Stimulated activated CD8-positive, alpha-beta memory T cell treated with anti-CD3 and anti-CD28 coated beads, Interleukin-12 subunit alpha, Interleukin-12 subunit beta, amount 100 ng/mL, for 4 hours (primary cell): ENCODE measurements around the gene GAA.

Experiments used
- DNase-seq: peaks from one replicate; pipeline ENCODE4 v3.0.0-alpha.2; 2020; ENCODE audit warnings: low read depth

Gene GAA

GRCh38 chr17:80101011-80101945 lies at the start of gene GAA:
GAA (plus strand) TSS chr17:80101581; CDS start chr17:80104587, 3,006 bp downstream.
- peak; percentile 86 for DNase-seq

GRCh38 chr17:80051681-80052080 lies 49.7 kb upstream of the GAA start:
- no peak for DNase-seq

- DNase-seq: no peak
These were observed 48.3 kb upstream of the GAA start for GRCh38 chr17:80053102-80053501.

DNA sequence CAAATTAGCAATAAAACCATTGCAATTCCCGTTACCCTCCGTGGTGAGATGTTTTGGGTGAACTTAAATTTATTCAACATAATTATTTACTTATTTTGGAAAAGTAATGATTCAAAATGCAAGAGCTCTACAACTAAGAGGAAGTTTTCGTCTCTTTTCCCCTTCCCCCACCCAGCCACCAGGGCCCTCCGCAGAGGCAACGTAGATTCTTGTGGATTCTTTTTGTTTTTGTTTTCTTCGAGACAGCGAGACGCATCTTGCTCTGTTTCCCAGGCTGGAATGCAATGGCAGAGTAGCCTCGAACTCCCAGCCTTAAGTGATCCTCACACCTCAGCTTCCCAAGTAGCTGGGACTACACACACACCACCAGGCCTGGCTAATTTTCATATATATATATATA lies 45.8 kb upstream of the GAA start:
- DNase-seq: no peak

- no peak for DNase-seq
These were observed 42.9 kb upstream of the GAA start for GRCh38 chr17:80058311-80058955.

DNA sequence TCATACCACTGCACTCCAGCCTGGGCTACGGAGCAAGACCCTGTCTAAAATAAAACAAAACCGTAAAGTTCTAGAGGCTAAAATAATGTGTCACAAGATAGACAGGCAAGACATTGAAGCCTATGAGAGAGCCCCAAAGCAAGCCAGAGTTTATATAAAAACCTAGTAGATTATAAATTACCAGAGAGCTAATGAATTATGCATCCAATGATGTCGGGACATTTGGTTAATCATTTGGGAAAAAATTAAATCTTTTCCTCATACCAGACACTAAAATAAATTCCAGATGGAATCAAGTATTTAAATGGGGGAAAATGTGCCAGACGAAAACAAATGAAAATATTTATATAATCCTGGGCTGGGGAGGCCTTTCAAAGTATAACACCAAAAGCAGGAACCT lies 40.7 kb upstream of the GAA start:
- no peak for DNase-seq

DNA sequence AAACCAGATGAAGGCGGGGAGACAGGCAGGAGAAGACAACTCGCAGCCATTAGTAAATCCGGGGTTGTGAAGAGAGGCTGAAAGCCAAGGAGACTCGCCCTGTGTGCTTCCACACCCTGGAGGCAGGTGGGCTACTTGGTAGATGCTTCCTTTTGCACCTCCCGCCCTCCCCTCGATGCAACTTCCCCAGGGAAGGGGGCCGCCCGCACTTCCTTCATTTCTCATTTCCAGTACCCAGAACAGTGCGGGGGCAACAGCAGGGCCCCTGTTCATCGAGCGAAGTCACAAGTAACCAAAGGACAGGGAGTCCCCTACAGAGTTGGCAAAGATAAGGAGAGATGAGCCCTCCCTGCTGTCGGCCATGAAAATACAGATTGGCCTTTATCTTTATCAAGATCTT lies 40.0 kb upstream of the GAA start:
- DNase-seq: no peak

GRCh38 chr17:80063830-80064585 lies 37.4 kb upstream of the GAA start:
- DNase-seq: no peak

DNA sequence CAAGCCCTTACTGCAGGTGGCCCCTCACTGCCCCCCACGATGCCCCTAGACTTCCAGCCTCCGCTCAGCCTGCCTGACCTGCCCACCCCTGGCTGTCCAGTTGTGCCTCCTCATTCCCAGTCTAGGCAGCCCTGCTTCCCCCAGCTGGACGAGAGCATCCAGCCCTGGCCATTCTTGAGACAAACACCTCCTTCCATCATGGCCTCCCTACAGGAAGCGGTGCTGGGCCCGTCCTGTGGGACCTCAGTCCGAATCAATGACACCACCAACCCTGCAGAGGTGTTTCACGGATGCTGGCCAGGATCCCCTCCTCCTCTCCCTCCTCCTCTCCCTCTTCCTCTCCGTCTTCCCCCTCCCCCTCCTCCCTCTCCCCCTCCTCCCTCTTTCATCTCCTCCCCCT lies 36.7 kb upstream of the GAA start:
- no peak for DNase-seq

GRCh38 chr17:80065478-80066170 lies 35.8 kb upstream of the GAA start:
- no peak for DNase-seq

- no peak for DNase-seq
These were observed 33.9 kb upstream of the GAA start for GRCh38 chr17:80067393-80067986.

DNA sequence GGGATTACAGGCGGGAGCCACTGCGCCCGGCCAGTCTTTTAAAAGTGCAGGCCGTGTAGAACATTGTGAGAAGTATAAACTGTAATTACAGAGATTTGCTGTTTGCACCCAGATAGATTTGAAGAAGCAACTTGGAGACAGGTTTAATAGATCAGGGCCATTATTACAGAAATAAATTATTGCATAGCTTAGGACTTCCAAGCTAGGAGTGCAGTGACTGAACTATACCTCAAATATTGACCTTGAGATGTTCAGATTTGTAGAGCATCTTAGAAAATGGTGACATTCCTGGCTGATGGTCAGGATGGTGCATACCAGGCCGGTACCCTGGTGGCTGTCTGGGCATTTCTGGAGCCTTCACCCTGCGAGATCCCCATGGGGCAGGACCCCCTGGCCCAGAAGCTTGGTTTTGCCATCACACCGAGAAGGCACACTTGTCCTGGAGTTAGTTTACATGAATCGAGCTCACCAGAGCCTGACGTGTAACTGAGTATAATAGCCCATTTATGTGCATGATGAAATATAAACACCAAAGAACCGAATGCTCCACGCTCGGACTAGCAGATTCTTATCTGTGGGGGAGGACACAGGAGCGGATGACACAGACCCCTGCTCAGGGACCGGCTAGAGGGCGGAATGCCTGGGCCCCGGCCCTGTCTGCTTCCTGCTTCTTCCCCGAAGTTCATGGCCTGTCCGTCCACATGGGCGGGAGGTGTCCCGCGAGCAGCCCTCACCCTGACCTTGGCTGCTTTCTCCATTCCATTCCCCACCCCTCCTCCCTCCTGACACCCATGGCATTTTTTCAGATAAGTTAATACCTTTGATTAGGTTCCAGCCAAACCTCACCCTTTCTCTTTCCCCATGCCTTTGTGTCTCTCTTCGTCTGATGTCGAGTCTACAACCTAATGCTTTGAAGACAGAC lies 32.8 kb upstream of the GAA start:
- no peak for DNase-seq

GRCh38 chr17:80070375-80071115 lies 30.8 kb upstream of the GAA start:
- no peak for DNase-seq

GRCh38 chr17:80071116-80071841 lies 30.1 kb upstream of the GAA start:
- no peak for DNase-seq

DNA sequence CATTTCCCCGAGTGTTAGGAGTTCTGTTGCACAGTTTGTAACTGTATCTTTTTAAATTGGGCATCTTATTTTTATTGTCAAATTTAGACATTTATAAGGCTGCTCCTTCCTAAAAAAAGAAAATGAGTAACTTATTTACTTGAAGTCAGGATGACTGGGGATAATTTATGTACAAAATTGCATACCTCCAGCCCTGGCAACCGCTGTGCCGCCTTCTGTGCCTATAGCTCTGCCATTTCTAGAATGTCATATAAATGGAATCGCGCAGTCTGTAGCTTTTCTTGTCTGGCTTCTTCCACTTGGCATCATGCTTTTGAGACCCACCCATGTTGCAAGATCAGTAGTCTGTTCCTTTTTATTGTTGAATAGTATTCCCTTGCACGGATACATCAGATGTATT lies 29.0 kb upstream of the GAA start:
- DNase-seq: no peak

GRCh38 chr17:80080081-80080480 lies 21.3 kb upstream of the GAA start:
- no peak for DNase-seq

DNA sequence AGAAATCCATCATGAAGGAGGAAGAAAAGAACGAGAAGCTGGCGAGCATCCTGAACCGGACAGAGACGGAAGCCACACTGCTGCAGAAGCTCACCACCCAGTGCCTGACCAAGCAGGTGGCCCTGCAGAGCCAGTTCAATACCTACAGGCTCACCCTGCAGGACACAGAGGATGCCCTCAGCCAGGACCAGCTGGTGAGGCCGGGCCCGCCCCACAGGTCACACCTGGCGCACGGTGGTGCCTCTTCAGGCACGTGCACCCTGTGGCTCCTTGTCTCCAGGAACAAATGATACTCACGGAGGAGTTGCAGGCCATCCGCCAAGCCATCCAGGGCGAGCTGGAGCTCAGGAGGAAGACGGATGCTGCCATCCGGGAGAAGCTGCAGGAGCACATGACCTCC lies 19.8 kb upstream of the GAA start:
- DNase-seq: no peak

DNA sequence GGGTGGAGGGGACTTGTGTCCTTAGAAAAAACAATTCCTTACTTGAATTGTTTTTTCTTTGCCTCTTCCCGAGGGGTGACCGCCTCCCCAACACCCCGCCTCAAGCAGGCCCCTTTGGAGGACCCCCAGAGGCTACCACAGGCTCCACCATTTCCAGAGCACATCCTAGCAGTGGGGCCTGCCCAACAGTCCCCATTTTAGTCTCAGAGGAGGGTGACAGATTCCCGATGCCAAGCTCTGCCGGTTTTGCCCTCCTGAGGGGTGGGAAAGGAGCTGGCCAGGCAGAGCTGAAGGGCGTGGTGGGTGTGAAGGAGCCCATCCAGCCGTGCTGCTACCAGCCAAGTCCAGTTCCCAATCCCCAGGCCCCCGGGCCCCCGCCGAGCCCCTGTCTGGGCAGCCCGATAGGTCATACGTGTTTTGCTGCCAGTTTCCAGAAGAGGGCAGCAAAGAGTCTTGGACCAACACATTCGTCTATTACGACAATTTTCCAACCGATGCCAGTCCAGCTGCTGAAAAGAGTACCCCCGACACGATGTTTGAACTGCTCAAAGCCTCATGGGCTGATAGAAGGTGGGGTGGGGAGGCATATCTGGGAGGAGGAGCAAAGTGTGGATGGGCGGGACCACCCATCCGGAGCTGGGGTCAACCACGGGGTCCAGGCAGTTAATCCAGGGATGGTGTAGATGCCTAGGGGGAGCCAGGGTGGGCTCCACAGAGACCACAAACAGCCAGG lies 18.8 kb upstream of the GAA start:
- peak; percentile 31 for DNase-seq
